HEK293 (cell line): ENCODE measurements around the gene DGCR8.

Experiments used
- CTCF ChIA-PET: fragments of 350-600 bp; formaldehyde crosslinking; extraction: SDS; loops from one replicate; lab custom pipeline; 2021; ENCODE audit warnings: antibody characterized with exemption; lab: Yijun Ruan, JAX
- POLR2A ChIA-PET: fragments of 300-600 bp; formaldehyde crosslinking; extraction: SDS; loops from one replicate; lab custom pipeline; 2020; ENCODE audit warnings: antibody characterized with exemption, inconsistent platforms; lab: Yijun Ruan, JAX
- H3K27ac ChIP-seq: fragments of 200-500 bp; sonication (Bioruptor generic); 2 replicates; pipeline ENCODE4 v1.5.1; 2014; ENCODE audit warnings: low read depth, low read length, control low read depth, inconsistent platforms; ENCODE audit errors: extremely low read depth
- H3K36me3 ChIP-seq, 2 experiments: fragments of 200-500 bp in 1 of 2; sonication (Bioruptor generic) in 1 of 2; 1 replicate in 1 of 2; 2 replicates in 1 of 2; pipeline ENCODE4 v1.5.1; 2014 to 2017; ENCODE audit warnings: inconsistent platforms in 2 of 2, low read length in 2 of 2; ENCODE audit not compliant: control insufficient read depth in 2 of 2, insufficient read depth in 1 of 2
- H3K4me1 ChIP-seq: fragments of 200-500 bp; sonication (Bioruptor generic); 2 replicates; pipeline ENCODE4 v1.5.1; 2014; ENCODE audit warnings: mild to moderate bottlenecking, low read length, inconsistent platforms; ENCODE audit not compliant: control insufficient read depth, insufficient read depth
- H3K4me3 ChIP-seq: 2 replicates; pipeline ENCODE4 v1.5.1; 2011; ENCODE audit warnings: low read depth, mild to moderate bottlenecking, control low read depth, low read length, moderate library complexity
- H3K9me3 ChIP-seq: fragments of 200-500 bp; sonication (Bioruptor generic); 2 replicates; pipeline ENCODE4 v1.5.1; 2014; ENCODE audit warnings: low read depth, low read length, inconsistent platforms; ENCODE audit not compliant: control insufficient read depth, insufficient read depth
- EGR2 ChIP-seq: fragments of 450-650 bp; formaldehyde crosslinking; IDR thresholded peaks from 2 replicates; pipeline ENCODE4 v1.5.1; 2016; ENCODE audit warnings: low read depth, missing biosample characterization, missing genetic modification characterization
- FEZF1 ChIP-seq: fragments of 450-650 bp; formaldehyde crosslinking; IDR thresholded peaks from 2 replicates; pipeline ENCODE4 v1.5.1; 2016; ENCODE audit warnings: missing biosample characterization, missing genetic modification characterization
- GLI4 ChIP-seq: fragments of 450-650 bp; formaldehyde crosslinking; IDR thresholded peaks from 2 replicates; pipeline ENCODE4 v1.5.1; 2016; ENCODE audit warnings: missing biosample characterization, missing genetic modification characterization
- GLIS2 ChIP-seq: fragments of 450-650 bp; formaldehyde crosslinking; IDR thresholded peaks from 2 replicates; pipeline ENCODE4 v1.5.1; 2016; ENCODE audit warnings: missing biosample characterization, missing genetic modification characterization
- HOXC10 ChIP-seq: sonication (generic); formaldehyde crosslinking; IDR thresholded peaks from 2 replicates; pipeline ENCODE4 v1.8.1; 2023; ENCODE audit warnings: mild to moderate bottlenecking, missing genetic modification reagents
- SCRT1 ChIP-seq: fragments of 450-650 bp; formaldehyde crosslinking; IDR thresholded peaks from 2 replicates; pipeline ENCODE4 v1.5.1; 2016; ENCODE audit warnings: missing biosample characterization, missing genetic modification characterization, borderline replicate concordance
- TRIM28 ChIP-seq: IDR thresholded peaks from 2 replicates; pipeline ENCODE4 v1.6.1; 2011; ENCODE audit warnings: low read length, control low read depth, borderline replicate concordance
- WT1 ChIP-seq: fragments of 450-650 bp; formaldehyde crosslinking; IDR thresholded peaks from 2 replicates; pipeline ENCODE4 v1.5.1; 2016; ENCODE audit warnings: missing biosample characterization, missing genetic modification characterization
- ZNF114 ChIP-seq: fragments of 450-650 bp; formaldehyde crosslinking; IDR thresholded peaks from 2 replicates; pipeline ENCODE4 v1.5.0; 2017; ENCODE audit warnings: missing biosample characterization, missing genetic modification characterization
- ZNF132 ChIP-seq: fragments of 450-650 bp; formaldehyde crosslinking; IDR thresholded peaks from 2 replicates; pipeline ENCODE4 v1.5.1; 2017; ENCODE audit warnings: missing biosample characterization, missing genetic modification characterization, borderline replicate concordance
- ZNF155 ChIP-seq: fragments of 450-650 bp; formaldehyde crosslinking; IDR thresholded peaks from 2 replicates; pipeline ENCODE4 v1.5.1; 2016; ENCODE audit warnings: missing biosample characterization, missing genetic modification characterization
- ZNF174 ChIP-seq: fragments of 450-650 bp; formaldehyde crosslinking; IDR thresholded peaks from 2 replicates; pipeline ENCODE4 v1.5.0; 2017; ENCODE audit warnings: missing biosample characterization, mild to moderate bottlenecking, missing genetic modification characterization
- ZNF214 ChIP-seq: fragments of 450-650 bp; formaldehyde crosslinking; IDR thresholded peaks from 2 replicates; pipeline ENCODE4 v1.5.1; 2017; ENCODE audit warnings: missing biosample characterization, mild to moderate bottlenecking, missing genetic modification characterization, borderline replicate concordance
- ZNF274 ChIP-seq, 2 experiments: fragments of 200-500 bp in 1 of 2; fragments of 450-650 bp in 1 of 2; sonication (Bioruptor generic) in 1 of 2; formaldehyde crosslinking in 1 of 2; IDR thresholded peaks; 2 replicates each; pipeline versions ENCODE4 v1.5.1 to v1.6.1; 2014 to 2016; ENCODE audit warnings: borderline replicate concordance in 1 of 2, inconsistent platforms in 1 of 2, low read length in 1 of 2, missing biosample characterization in 1 of 2, missing genetic modification characterization in 1 of 2
- ZNF302 ChIP-seq: fragments of 450-650 bp; formaldehyde crosslinking; IDR thresholded peaks from 2 replicates; pipeline ENCODE4 v1.5.1; 2016; ENCODE audit warnings: missing biosample characterization, missing genetic modification characterization, low read depth
- ZNF311 ChIP-seq: fragments of 450-650 bp; formaldehyde crosslinking; IDR thresholded peaks from 2 replicates; pipeline ENCODE4 v1.5.1; 2017; ENCODE audit warnings: missing biosample characterization, missing genetic modification characterization, borderline replicate concordance
- ZNF391 ChIP-seq: fragments of 450-650 bp; formaldehyde crosslinking; IDR thresholded peaks from 2 replicates; pipeline ENCODE4 v1.5.1; 2016; ENCODE audit warnings: low read depth, missing biosample characterization, missing genetic modification characterization, borderline replicate concordance
- ZNF404 ChIP-seq: fragments of 450-650 bp; formaldehyde crosslinking; IDR thresholded peaks from 2 replicates; pipeline ENCODE4 v1.5.1; 2017; ENCODE audit warnings: missing biosample characterization, missing genetic modification characterization
- ZNF416 ChIP-seq: fragments of 450-650 bp; formaldehyde crosslinking; IDR thresholded peaks from 2 replicates; pipeline ENCODE4 v1.5.1; 2016; ENCODE audit warnings: missing biosample characterization, missing genetic modification characterization
- ZNF433 ChIP-seq: fragments of 450-650 bp; formaldehyde crosslinking; IDR thresholded peaks from 2 replicates; pipeline ENCODE4 v1.5.1; 2016; ENCODE audit warnings: missing biosample characterization, missing genetic modification characterization, low read depth
- ZNF529 ChIP-seq: fragments of 450-650 bp; formaldehyde crosslinking; IDR thresholded peaks from 2 replicates; pipeline ENCODE4 v1.5.1; 2017; ENCODE audit warnings: missing genetic modification characterization, missing biosample characterization; ENCODE audit not compliant: insufficient replicate concordance
- ZNF530 ChIP-seq: fragments of 450-650 bp; formaldehyde crosslinking; IDR thresholded peaks from 2 replicates; pipeline ENCODE4 v1.5.1; 2016; ENCODE audit warnings: low read depth, missing biosample characterization, missing genetic modification characterization
- ZNF585B ChIP-seq: fragments of 450-650 bp; formaldehyde crosslinking; IDR thresholded peaks from 2 replicates; pipeline ENCODE4 v1.5.1; 2016; ENCODE audit warnings: missing biosample characterization, missing genetic modification characterization
- ZNF664 ChIP-seq: fragments of 450-650 bp; formaldehyde crosslinking; IDR thresholded peaks from 2 replicates; pipeline ENCODE4 v1.5.1; 2016; ENCODE audit warnings: missing biosample characterization, missing genetic modification characterization
- ZNF707 ChIP-seq: fragments of 450-650 bp; formaldehyde crosslinking; IDR thresholded peaks from 2 replicates; pipeline ENCODE4 v1.5.1; 2016; ENCODE audit warnings: missing biosample characterization, missing genetic modification characterization
- ZNF776 ChIP-seq: fragments of 450-650 bp; formaldehyde crosslinking; IDR thresholded peaks from 2 replicates; pipeline ENCODE4 v1.5.0; 2017; ENCODE audit warnings: missing biosample characterization, missing genetic modification characterization, borderline replicate concordance
- ZNF792 ChIP-seq: fragments of 450-650 bp; formaldehyde crosslinking; IDR thresholded peaks from 2 replicates; pipeline ENCODE4 v1.5.1; 2016; ENCODE audit warnings: missing biosample characterization, missing genetic modification characterization
- ZNF830 ChIP-seq: fragments of 450-650 bp; IDR thresholded peaks from 2 replicates; pipeline ENCODE4 v1.5.0; 2018; ENCODE audit warnings: missing biosample characterization, missing genetic modification characterization, low read depth, mild to moderate bottlenecking, moderate library complexity
- ZNF837 ChIP-seq: fragments of 450-650 bp; formaldehyde crosslinking; IDR thresholded peaks from 2 replicates; pipeline ENCODE4 v1.5.1; 2016; ENCODE audit warnings: missing biosample characterization, missing genetic modification characterization
- ZNF843 ChIP-seq: fragments of 450-650 bp; formaldehyde crosslinking; IDR thresholded peaks from 2 replicates; pipeline ENCODE4 v1.5.1; 2016; ENCODE audit warnings: missing biosample characterization, missing genetic modification characterization
- TF ChIP-seq, protein P1 (sequence below): fragments of 450-650 bp; IDR thresholded peaks from 2 replicates; pipeline ENCODE4 v1.5.1; 2018; ENCODE audit warnings: missing biosample characterization, missing genetic modification characterization
- TF ChIP-seq, protein P2 (sequence below): fragments of 450-650 bp; formaldehyde crosslinking; IDR thresholded peaks from 2 replicates; pipeline ENCODE4 v1.5.1; 2017; ENCODE audit warnings: missing biosample characterization, missing genetic modification characterization
- TF ChIP-seq, protein P3 (sequence below): fragments of 450-650 bp; formaldehyde crosslinking; optimal IDR thresholded peaks from 2 replicates; pipeline ENCODE3; 2016; ENCODE audit warnings: missing biosample characterization, mild to moderate bottlenecking, missing genetic modification characterization

DGCR8 gene

DNA sequence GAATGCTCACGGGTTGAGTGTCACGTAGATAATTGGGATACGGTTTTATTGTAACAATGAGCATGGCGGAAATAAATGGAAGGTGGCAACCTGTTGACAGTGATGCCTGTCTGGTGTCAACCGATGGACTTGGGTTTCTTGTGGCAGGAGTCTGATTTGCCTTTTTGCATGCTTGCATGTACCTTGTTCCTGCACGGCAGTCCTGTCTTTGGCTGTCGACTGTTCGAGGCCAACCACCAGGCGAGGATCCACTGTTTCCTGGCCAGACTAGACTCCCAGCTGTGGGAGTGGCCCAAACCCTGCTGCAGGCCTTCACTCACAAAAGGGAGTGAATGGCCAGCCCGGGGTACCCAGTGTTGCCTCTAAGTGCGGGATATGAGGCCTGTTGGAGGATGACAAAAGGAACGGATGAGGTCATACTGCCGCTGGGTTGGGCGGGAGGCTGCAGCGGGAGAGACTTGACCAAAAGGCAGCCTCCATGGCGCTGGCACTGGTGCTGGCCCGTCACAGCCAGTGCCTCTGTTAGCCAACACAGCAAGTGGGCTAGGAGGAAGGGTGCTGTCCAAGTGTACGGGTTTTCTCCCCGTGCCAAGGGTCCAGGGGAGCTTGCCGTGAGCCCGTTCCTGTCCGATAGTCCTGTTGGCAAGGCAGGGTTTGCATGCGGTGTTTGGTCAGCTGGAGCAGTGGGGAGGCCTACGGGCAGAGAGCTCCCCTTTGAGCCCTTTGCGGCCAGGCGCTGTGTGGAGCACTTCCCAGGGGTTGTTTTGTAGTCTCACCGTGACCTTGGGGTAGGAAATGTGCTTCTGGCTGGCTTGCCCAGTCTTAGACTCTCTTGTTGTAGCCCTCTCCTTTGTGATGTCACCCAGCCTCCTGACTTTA, 974 bp downstream of the DGCR8 start:
- Histone ChIP-seq H3K27ac (peak overlapping the region; percentile 94), H3K9me3 (no peaks in the 10 kb centered on the region), H3K4me1 (no peaks in the 10 kb centered on the region; the same call in 1 of the 2 replicates), H3K36me3 (peaks cover 0 to 46% of the 10 kb centered on the region in 2 experiments; a peak in 2 of 3 replicates), H3K4me3 (peak overlapping the region; percentile 92)
- ChIA-PET POLR2A (interaction anchor here (0.7 to 1.6 kb wide), 9 partner anchors 9 to 108 kb away, joined by 3 to 5 read pairs (median 3); partner anchors contain the start of gene TRMT2A), CTCF (interaction anchor here (0.6 kb wide), 2 partner anchors 30 to 37 kb away, joined by 3 to 4 read pairs; no protein-coding TSS in a partner anchor)
- no peak for TF ChIP-seq ZNF707 (tag by site-specific recombination)
- no peak for TF ChIP-seq ZNF837 (tag by site-specific recombination)
- no peak for TF ChIP-seq ZNF274 (IDR thresholded peaks at IDR 0.05; ENCODE audit: low read length)
- no peak for TF ChIP-seq ZNF274 (tag by site-specific recombination; IDR thresholded peaks at IDR 0.05; ENCODE audit: borderline replicate concordance)
- no peak for TF ChIP-seq EGR2
- TF ChIP-seq ZNF792: no peak
- TF ChIP-seq WT1 (tag by site-specific recombination): peak; percentile 47; the same call in 1 of the 2 replicates
- no peak for TF ChIP-seq ZNF776 (tag by site-specific recombination)
- TF ChIP-seq, protein P1, sequence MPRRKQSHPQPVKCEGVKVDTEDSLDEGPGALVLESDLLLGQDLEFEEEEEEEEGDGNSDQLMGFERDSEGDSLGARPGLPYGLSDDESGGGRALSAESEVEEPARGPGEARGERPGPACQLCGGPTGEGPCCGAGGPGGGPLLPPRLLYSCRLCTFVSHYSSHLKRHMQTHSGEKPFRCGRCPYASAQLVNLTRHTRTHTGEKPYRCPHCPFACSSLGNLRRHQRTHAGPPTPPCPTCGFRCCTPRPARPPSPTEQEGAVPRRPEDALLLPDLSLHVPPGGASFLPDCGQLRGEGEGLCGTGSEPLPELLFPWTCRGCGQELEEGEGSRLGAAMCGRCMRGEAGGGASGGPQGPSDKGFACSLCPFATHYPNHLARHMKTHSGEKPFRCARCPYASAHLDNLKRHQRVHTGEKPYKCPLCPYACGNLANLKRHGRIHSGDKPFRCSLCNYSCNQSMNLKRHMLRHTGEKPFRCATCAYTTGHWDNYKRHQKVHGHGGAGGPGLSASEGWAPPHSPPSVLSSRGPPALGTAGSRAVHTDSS (tag by site-specific recombination): no peak
- no peak for TF ChIP-seq ZNF664
- no peak for TF ChIP-seq ZNF174 (tag by site-specific recombination)
- no peak for TF ChIP-seq ZNF155
- TF ChIP-seq, protein P2, sequence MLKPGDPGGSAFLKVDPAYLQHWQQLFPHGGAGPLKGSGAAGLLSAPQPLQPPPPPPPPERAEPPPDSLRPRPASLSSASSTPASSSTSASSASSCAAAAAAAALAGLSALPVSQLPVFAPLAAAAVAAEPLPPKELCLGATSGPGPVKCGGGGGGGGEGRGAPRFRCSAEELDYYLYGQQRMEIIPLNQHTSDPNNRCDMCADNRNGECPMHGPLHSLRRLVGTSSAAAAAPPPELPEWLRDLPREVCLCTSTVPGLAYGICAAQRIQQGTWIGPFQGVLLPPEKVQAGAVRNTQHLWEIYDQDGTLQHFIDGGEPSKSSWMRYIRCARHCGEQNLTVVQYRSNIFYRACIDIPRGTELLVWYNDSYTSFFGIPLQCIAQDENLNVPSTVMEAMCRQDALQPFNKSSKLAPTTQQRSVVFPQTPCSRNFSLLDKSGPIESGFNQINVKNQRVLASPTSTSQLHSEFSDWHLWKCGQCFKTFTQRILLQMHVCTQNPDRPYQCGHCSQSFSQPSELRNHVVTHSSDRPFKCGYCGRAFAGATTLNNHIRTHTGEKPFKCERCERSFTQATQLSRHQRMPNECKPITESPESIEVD (tag by site-specific recombination): no peak
- no peak for TF ChIP-seq ZNF214 (tag by site-specific recombination)
- TF ChIP-seq ZNF302 (tag by site-specific recombination): no peak
- peak; percentile 58 for TF ChIP-seq ZNF391 (tag by site-specific recombination)
- TF ChIP-seq ZNF585B (tag by site-specific recombination): no peak
- TF ChIP-seq, protein P3, sequence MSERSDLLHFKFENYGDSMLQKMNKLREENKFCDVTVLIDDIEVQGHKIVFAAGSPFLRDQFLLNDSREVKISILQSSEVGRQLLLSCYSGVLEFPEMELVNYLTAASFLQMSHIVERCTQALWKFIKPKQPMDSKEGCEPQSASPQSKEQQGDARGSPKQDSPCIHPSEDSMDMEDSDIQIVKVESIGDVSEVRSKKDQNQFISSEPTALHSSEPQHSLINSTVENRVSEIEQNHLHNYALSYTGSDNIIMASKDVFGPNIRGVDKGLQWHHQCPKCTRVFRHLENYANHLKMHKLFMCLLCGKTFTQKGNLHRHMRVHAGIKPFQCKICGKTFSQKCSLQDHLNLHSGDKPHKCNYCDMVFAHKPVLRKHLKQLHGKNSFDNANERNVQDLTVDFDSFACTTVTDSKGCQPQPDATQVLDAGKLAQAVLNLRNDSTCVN (tag by site-specific recombination): peak; percentile 33
- TF ChIP-seq ZNF830 (tag by site-specific recombination): no peak
- no peak for TF ChIP-seq GLI4 (tag by site-specific recombination)
- TF ChIP-seq TRIM28: no peak
- no peak for TF ChIP-seq ZNF114
- TF ChIP-seq FEZF1 (tag by site-specific recombination): no peak
- TF ChIP-seq ZNF529: no peak
- TF ChIP-seq ZNF311 (tag by site-specific recombination): no peak
- TF ChIP-seq GLIS2 (tag by site-specific recombination): no peak
- no peak for TF ChIP-seq ZNF416 (tag by site-specific recombination)
- TF ChIP-seq ZNF843 (tag by site-specific recombination): no peak
- TF ChIP-seq SCRT1 (tag by site-specific recombination): peak; percentile 98
- no peak for TF ChIP-seq HOXC10 (CRISPR knock-in tag)
- TF ChIP-seq ZNF404 (tag by site-specific recombination): no peak
- TF ChIP-seq ZNF530: no peak
- TF ChIP-seq ZNF433 (tag by site-specific recombination): no peak
- TF ChIP-seq ZNF132 (tag by site-specific recombination): no peak
